ENCODE data around the gene CACHD1.

DNA sequence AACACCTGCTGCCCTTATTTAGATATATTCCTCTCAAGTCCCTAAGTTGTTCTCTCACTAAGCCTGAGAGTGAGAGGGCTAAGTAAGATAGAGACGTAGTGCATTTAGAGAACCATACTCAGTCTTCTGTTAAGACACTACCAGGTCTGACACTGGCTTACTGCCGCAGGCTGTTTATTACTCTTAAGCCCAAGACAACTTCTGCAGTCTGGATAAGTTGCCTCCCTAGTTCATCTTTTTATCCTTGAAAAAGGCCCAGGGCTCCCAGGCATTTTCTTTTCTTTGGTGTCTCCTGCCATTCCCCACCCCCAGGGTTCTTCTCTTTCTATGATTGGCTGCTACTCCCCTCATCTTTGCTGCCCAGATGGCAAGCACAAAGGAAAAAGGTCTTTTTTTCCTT, 38.7 kb downstream of the CACHD1 start:
- no peak for TF ChIP-seq POLR2A (IDR thresholded peaks at IDR 0.05)
- TF ChIP-seq, protein P1, sequence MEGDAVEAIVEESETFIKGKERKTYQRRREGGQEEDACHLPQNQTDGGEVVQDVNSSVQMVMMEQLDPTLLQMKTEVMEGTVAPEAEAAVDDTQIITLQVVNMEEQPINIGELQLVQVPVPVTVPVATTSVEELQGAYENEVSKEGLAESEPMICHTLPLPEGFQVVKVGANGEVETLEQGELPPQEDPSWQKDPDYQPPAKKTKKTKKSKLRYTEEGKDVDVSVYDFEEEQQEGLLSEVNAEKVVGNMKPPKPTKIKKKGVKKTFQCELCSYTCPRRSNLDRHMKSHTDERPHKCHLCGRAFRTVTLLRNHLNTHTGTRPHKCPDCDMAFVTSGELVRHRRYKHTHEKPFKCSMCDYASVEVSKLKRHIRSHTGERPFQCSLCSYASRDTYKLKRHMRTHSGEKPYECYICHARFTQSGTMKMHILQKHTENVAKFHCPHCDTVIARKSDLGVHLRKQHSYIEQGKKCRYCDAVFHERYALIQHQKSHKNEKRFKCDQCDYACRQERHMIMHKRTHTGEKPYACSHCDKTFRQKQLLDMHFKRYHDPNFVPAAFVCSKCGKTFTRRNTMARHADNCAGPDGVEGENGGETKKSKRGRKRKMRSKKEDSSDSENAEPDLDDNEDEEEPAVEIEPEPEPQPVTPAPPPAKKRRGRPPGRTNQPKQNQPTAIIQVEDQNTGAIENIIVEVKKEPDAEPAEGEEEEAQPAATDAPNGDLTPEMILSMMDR (IDR thresholded peaks at IDR 0.05 in 8 of 11, conservative IDR thresholded peaks at IDR 0.05 in 3 of 11): no peak
